AG04450 (cell line): ENCODE measurements around the gene SGMS1. TPM values are rescaled to one million over a fixed set of nuclear protein-coding genes. Genes with fewer than 3 reads are reported as not detected.

Experiments used
- CTCF ChIA-PET: fragments of 300-600, 350-600 bp; formaldehyde crosslinking; extraction: SDS; loops from one replicate; lab custom pipeline; 2022; ENCODE audit warnings: antibody characterized with exemption, inconsistent platforms; lab: Charles Lee
- POLR2A ChIA-PET: fragments of 350-600 bp; formaldehyde crosslinking; extraction: SDS; loops from one replicate; lab custom pipeline; 2021; ENCODE audit warnings: antibody characterized with exemption, inconsistent platforms; lab: Yijun Ruan, JAX
- DNase-seq: peaks from one replicate; pipeline ENCODE4 v3.0.0-alpha.2; 2011; ENCODE audit warnings: low read depth, low spot score
- H3K27ac ChIP-seq: one replicate; pipeline ENCODE4 v1.5.1; 2012; ENCODE audit warnings: low read depth, low read length, control low read depth
- H3K27me3 ChIP-seq: one replicate; pipeline ENCODE4 v1.6.0; 2012; ENCODE audit warnings: low read length; ENCODE audit not compliant: control insufficient read depth, insufficient read depth
- H3K4me3 ChIP-seq: 2 replicates; pipeline ENCODE4 v1.5.1; 2011; ENCODE audit warnings: mild to moderate bottlenecking, low read depth, low read length, control low read depth
- H3K9me3 ChIP-seq: 2 replicates; pipeline ENCODE4 v1.5.1; 2012; ENCODE audit warnings: low read length; ENCODE audit not compliant: control insufficient read depth, insufficient read depth
- CTCF ChIP-seq: IDR thresholded peaks from 2 replicates; pipeline ENCODE4 v1.5.1; 2011; ENCODE audit warnings: low read depth, low read length, control low read depth, inconsistent platforms
- polyA plus RNA-seq: library from polyadenylated mRNA; depleted of rRNA; stranded (reverse); fragments of >200 nt; gene quantifications from 2 replicates; pipeline ENCODE4 v1.2.3, GENCODE V29; 2011

The SGMS1 gene
- polyA plus RNA-seq, 1 experiment, result 17.7 TPM

DNA sequence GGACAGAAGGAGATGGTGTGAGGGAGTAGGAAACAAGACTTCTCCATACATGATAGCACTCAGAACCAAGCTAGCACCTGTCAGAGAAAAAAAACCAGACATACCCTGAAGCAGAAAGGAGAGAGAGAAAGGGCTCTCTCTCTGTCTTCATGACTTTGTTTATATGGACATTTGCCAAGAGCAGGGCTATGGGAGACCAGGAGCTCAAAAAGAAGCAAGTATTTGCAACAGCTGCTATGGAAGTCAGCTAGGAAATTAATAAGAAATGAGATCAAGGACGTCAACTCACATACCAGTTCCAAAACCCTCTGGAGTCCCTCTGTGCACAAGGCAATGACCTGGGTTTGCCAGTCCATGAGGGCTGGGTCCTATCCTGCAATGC is 111.6 kb downstream of the SGMS1 start:
- Histone ChIP-seq H3K27ac (peak overlapping the region; percentile 25), H3K27me3 (no peaks in the 10 kb centered on the region), H3K9me3 (no peaks in the 10 kb centered on the region), H3K4me3 (no peak overlapping the region)
- DNase-seq, result no peak
- CTCF ChIA-PET, result no interaction called here
- POLR2A ChIA-PET, result no interaction called here
- TF ChIP-seq CTCF, result no peak

DNA sequence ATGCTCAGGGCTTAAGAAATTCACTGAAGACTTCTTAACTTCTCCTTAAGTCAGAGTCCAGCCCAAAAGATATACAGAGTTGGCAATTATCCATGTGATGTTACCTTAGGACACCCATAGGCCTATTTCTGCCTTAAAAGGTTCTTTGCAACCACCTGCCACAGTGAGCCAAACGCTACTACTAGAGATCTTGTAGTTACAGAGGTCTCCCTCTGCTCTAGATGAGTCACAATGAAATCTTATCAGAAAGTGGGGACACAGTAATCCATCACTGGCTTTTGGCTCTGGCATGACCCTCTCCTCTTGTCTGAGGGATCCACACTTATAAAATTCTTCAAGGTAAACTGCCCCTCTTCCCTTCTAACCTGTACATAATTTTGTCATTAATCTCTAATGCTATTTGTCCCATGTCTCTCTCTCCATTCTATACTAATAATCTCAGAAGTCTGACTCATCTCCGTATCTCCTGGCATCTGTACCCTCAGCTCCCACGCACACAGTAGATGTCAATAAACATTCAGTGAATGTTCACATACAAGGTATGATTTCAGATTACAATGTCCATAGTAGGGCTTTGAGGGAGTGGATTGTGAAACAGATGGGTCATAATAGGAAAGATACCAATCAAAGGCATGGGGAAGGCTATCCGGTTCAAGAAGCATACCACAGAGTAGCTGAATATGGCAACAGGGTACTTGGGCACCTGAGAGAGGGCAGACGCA is 112.1 kb downstream of the SGMS1 start:
- H3K27ac ChIP-seq, result peak overlapping the region; percentile 25
- no peak for TF ChIP-seq CTCF
- no peaks in the 10 kb centered on the region for H3K9me3 ChIP-seq
- CTCF ChIA-PET, result no interaction called here
- H3K4me3 ChIP-seq, result no peak overlapping the region
- DNase-seq, result no peak
- POLR2A ChIA-PET, result no interaction called here
- no peaks in the 10 kb centered on the region for H3K27me3 ChIP-seq

DNA sequence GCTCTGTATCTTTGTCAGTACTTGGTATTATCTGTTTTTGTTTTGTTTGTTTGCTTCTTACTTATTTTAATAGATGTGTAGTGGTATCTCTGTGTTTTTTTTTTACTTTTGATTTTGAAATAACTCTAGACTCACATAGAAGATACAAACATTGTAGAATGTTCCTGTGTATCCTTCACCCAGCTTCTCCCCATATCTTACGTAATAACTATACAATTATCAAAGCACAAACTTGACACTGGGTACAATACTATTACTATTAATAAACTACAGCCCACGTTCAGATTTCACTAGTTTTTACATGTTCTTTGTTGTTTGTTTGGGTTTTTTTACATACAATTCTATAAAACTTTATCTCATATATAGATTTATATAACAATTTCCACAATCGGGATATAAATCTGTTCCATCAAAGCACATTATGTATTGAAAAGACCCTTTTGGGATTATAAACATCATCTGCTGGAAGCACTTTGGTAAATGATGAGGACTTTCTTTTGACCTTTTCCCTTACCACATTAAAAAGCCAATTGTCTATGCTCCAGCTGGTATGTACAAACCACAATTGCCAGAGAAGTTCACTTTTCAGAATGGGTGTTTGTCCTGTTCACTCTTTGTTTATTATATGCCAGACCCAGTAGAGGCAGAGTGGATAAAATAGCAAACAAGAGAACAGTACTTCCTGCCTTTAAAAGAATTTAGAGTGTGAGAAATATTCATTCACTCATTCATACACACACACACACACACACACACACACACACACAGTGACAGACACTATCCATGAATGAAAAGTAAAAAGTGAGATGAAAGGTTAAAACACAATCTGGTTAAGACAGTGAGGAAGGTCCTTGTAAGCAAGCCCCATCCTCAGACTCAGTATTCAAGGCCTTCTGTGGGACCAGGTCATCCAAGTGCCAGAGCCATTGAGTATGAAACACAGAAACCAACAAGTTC is 113.0 kb downstream of the SGMS1 start:
- no peak for TF ChIP-seq CTCF
- Histone ChIP-seq H3K27ac (no peak overlapping the region), H3K4me3 (no peak overlapping the region), H3K9me3 (no peaks in the 10 kb centered on the region), H3K27me3 (no peaks in the 10 kb centered on the region)
- POLR2A ChIA-PET, result no interaction called here
- DNase-seq, result no peak
- CTCF ChIA-PET, result no interaction called here

- no peak for TF ChIP-seq CTCF
- H3K4me3 ChIP-seq, result no peak overlapping the region
- H3K9me3 ChIP-seq, result no peaks in the 10 kb centered on the region
- H3K27me3 ChIP-seq, result no peaks in the 10 kb centered on the region
- no peak overlapping the region for H3K27ac ChIP-seq
- ChIA-PET POLR2A (no interaction called here), CTCF (interaction anchor here (0.7 kb wide), 3 partner anchors 45 to 133 kb away, joined by 3 to 5 read pairs (median 3); no protein-coding TSS in a partner anchor)
- no peak for DNase-seq
These were observed 115.3 kb downstream of the SGMS1 start for GRCh38 chr10:50508315-50509051.
